Head of caudate nucleus (tissue), 42 donors: Measurements from ENCODE around the gene PERM1.
"Not testable (repeated sequence)": the region's sequence is repeated elsewhere in the genome, so short reads cannot be mapped to it uniquely, and the experiment has no call there.

ENCODE experiments used
- DNase-seq, 42 donors: peaks; one replicate each; pipeline versions ENCODE4 v3.0.0 to v3.0.0-alpha.2; 2020 to 2021; ENCODE audit warnings: mixed read lengths in 7 of 42
- intact Hi-C: fragments of 100-400 bp; cut with DNase I; formaldehyde crosslinking; loops from one replicate; pipeline ENCODE4 v1.15.0; 2022

Gene PERM1

DNA sequence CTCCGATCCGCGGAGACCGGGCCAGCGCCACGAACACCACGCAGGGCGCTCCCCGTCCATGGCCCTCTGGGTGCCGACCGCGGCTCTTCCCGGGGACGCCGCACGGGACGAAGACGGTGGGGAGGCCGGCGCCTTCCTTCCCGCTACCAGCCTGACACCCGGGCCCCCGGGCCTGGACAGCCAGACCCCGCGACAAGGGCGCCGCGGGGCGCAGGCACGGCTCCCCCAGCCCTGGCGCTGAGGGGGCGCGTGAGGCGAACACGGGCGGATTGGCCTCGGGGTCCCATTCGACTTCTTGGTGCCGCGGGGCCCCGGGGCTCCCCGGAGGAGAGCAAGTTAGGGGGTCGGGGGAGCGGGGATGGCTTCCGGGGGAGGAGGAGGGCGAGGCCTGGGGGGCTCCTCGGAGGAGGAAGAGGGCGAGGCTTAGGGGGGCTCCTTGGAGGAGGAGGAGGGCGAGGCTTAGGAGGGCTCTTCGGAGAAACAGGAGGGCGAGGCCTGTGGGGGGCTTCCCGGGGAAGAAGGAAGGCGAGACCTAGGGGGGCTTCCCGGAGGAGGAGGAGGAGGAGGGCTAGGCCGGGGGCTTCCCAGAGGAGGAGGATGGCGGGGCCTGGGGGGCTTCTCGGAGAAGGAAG is 22.0 kb downstream of the PERM1 start:
- intact Hi-C loops: no loop called here
- no peak for DNase-seq

DNA sequence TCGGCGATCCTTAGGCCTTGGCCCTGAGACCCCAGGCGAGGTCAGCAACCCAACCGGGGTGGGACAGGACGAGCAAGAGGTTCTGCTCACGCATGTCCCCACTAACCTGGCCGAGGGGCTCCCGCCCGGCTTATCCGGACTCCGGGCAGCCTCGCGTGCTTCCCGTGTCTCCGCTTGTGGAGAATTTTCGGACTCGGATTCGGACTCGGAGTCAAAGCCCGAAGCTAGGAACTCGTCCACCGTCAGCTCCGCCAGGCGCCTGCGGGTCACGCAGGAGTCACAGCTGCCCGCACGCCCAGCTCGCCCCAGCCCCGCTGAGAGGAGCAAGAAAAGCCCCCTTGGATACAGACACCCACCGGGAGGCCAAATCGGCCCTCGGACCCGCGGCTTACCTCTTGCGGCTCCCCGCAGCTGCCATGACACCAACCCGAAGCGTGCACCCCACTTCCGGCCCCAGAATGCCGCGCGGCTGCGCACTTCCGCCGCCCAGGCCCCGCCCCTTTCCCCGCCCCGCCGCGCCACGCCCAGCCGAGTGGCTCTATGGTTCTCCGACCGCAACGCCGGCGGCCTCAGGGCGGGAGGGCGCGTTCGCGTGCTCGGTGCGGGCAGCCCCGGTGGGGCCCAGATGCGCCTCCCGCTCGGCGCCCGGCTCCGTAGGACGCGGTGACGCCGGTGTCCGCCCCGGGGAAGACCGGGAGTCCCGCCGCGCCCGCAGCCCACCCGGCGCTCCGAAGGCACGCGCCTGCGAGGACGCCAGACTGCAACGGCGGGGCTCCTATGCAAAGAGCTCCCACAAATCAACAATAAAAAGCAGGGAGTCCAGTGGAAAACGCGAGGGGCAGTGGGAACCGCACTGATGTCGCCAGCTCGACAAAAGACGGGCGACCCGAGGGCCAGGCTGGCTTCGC is 22.8 kb downstream of the PERM1 start, which contains the start of gene NOC2L:
NOC2L (minus strand) TSS at position 434 of the 908 bp plus-strand sequence; CDS start at position 418, 16 bp downstream.
- peak; percentile 79 to 97 (median 94) for DNase-seq
- intact Hi-C loops: no loop called here

DNA sequence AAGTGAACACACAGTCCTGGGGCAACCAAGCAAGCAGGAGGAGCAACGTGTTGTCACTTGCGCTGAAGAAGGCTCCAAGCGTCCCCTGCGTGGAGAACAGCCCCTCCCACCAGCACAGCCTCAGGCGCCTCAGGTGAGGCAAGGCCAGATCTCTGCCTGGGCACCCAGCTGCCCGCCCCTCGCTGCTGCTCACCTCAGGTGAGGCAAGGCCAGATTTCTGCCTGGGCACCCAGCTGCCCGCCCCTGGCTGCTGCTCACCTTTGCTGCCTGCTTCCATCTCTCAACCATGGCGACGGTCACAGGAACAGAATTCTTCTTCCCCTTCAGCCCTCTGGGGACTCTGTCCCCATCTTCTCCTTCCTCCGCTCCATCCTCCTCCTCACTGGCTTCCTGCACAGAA is 25.3 kb downstream of the PERM1 start:
- intact Hi-C loops: no loop called here
- no peak for DNase-seq

DNA sequence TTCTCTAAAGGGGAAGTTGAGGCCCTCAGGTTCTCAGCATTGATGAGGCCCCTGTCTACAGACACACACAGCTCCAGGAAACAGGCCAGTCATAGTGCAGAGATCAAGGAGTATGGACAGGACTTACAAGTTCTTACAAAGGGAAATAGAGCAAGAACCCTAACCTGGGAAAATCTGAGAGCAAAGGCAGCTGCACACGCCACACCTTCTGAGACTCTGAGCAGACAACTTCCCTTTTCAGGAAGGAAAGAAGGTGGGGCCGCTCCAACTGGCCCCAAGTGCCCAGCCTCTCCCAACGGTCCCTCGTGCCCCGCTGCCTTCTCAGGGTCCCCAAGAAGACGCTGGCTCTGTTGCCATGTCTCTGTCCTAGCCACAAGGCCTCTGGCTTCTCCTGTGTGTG is 26.4 kb downstream of the PERM1 start:
- no peak for DNase-seq
- intact Hi-C loops: no loop called here

DNA sequence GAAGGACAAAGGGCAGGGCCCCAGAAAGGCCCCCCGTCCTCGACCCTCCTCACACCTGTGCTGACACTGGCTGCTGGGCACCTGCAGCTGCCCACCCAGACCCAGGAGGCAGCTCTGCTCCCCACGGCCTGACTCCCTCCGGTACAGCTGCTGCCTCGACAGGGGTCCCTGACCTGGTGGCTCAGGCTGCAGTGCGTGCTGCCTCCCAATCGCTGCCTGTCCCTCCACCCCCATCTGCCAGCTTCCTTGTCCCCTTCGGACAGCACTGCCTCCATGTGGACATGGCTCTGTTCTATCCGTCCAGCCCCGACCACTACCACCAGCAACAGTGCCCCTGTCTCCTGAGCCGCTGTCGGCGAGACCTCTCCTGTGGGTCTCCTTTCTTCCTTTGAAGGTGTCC is 27.0 kb downstream of the PERM1 start:
- intact Hi-C loops: no loop called here
- DNase-seq: no peak

DNA sequence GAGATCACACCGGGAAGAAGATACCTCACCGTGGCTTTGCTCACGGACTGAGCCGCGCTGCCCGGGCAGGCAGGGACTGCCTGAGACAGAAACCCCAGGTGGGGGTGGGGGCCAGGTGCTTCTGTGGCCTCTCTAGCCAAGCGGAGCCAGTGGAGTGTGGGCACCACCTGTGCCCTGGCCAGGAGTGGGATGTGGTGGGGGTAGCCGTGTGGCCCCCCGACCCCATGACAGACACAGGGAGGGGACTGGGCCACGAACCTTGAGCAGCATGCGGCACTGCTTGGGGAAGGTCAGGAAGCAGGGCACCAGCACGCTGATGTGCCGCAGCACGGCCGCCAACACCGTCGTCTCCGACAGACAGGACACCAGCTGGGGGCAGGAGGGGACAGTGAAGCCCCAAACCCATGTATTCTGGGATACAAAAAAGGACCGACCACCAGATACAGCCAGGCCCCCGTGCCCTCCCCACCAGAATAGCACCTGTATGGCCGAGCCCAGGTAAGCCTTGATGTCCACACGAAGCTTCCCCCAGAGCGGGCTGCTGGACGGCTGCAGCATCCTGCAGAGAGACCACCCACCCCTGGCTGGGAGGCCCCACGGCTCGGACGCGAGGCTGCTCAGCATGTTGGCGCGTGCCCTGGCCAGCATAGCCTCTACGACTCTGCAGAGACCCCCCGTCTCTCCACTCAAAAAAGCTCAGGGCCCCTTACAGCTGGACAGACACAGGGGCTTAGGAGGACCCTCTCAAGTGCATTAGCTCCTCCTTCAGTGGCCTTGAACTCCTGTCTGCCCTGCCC is 28.2 kb downstream of the PERM1 start:
- intact Hi-C loops: no loop called here
- no peak for DNase-seq

DNA sequence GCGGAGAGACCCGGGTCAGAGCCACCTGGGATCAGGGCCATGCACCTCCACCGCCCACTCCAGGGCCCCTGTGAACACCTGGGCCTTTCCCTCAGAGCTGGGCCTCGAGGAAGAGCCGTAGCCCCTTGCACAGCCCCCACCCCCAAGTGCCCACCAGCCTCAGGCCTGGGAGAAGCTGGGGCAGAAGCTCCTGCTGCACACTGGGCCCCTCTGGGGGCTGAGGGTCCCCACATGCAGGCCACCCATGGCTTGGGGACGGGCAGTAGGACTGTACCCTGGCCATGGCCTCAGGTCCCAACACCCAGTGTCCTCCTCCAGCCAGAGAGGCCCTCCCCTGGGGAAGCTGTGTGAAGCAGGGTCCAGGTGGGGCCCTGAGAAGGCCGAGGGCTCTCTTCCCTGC is 29.3 kb downstream of the PERM1 start:
- no peak for DNase-seq
- intact Hi-C loops: no loop called here

DNA sequence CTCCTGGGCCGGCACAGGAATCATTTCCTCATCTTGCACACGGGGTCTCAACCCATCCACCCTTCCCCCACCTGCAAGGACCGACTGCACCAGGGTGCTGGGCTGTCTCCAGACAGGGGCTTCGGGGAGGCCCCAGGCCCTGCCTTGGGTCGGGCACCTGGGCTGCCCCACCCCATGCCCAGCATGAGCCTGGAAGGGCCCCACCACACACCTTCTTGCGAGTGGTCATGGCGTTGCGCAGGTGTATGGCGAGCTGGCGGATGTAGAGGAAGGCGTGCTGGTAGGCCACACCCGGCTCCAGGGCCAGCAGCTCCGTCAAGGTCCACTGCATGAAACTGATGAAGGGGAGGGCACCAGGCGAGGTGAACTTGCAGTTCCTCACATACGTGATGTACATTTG is 29.7 kb downstream of the PERM1 start:
- intact Hi-C loops: no loop called here
- DNase-seq: no peak

DNA sequence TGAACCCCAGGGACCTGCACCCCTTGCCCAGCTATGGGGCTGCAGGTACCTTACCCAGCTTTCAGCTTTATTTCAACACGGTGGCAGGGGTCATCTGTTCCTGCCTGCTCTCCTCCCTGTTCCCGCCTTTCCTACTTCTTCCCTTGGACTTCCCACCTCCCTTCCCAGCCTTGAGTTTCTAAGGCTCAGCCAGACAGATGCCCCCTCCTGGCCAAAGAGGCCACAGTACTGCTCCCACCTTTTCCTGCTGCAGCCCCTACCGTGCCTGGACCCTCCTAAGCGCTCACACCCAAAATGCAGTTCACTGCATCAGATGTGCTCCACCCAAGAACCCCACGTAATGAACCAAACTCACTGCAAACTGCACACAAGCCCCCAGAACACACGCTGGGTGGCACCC is 30.5 kb downstream of the PERM1 start:
- intact Hi-C loops: no loop called here
- no peak for DNase-seq

DNA sequence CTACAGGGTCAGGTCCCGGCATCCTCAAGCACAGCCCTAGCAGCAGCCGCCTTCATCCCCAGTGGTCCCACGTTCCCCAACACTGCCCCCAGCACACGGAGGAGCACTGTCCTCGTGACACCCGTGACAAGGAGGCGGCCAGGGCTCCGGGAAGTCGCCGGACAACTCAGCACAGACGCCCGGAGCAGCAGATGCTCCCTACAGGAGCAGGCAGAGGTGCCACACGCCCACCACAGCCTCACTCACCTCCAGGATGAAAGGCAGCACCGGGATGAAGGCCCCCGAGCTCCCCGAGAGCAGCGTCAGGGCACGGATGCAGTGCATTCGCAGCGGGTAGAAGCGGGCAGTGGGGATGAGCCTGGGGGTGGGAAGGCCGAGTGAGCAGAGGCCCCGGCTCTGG is 31.0 kb downstream of the PERM1 start:
- intact Hi-C loops: no loop called here
- no peak for DNase-seq

DNA sequence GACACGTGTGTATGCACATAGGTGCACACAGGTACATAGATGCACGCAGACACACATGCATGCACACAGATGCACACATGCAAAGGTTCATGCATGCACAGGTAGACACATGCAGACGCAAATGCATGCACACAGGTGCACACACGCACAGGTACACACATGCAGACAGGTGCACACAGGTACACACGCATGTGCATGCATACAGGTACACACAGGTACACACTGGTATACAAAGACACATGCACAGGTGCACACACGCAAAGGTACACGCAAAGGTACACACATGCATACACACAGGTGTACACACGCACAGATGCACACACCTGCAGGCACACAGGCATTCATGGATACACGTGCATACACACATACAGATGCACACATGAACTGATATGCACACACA is 31.6 kb downstream of the PERM1 start:
- no peak for DNase-seq
- intact Hi-C loops: no loop called here

DNA sequence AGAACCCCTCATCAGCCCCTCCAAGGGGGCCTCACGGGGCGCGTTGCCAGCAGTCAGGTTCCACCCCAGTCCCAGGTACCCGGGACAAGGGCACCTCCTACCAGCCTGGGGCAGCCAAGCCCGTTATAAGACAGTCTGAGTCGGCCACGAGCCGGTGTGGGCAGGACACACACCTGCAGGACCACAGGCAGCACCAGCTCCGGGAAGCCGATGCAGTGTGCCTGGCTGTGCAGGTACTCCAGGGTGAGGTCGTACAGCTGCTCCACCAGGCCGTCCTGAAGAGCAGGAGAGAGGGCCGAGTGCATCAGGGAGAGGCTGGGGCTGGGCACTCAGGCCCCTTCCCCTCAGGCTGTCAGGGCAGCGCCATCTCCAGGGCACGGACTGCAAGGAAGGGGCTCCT is 33.9 kb downstream of the PERM1 start:
- intact Hi-C loops: no loop called here
- DNase-seq: no peak

DNA sequence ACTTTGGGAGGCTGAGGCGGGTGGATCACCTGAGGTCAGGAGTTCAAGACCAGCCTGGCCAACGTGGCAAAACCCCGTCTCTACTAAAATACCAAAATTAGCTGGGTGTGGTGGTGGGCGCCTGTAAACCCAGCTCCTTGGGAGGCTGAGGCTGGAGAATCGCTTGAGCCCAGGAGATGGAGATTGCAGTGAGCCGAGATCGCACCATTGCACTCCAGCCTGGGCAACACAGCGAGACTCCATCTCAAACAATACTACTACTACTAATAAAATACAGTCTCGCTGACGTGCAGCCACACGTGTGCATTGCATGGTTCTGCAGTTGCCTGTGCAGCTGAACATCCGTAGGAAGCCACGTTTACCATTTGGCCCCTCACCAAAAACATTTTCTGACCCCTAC is 35.1 kb downstream of the PERM1 start:
- intact Hi-C loops, DNase-seq: not testable (repeated sequence)

DNA sequence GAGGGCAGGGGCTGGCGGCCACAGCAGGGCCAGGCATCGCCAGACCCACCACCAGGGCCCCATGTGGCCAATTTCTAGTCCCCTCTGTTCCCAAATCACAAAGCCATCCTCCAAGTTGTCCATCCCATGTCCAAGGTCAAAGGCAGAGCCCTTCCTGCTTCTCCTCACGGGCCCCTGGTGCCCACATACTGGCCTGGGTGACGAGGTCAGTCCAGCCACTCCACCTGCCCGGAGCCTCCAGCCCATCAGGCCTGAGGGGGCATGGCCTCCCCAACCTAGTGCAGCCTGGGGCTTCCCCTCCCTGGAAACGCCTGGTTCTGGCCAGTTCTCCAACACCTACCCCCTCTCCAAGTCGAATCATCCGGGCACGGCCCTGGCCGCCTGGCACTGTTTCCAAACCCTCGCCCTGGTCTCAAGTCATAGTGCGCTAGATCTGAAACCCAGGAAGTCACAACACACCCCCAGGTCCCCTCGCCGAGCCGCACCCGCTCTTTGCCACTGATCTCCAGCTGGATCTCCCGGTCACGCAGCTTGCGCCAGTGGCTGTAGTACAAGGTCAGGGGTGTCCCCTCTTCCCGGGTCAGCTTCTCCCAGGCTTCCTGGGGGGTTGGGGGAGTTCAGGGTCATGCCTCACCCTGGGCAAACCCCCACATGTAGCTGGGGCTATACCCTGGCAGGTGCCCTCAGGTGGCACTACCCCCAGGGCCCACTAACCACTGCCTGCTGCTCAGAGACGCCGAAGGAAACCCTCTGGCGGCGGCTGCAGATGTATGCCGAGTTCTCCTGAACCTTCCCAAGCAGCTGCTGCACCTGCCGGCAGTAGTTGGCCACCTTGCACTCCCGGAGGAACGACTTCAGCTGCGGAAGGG is 36.0 kb downstream of the PERM1 start:
- intact Hi-C loops: no loop called here
- no peak for DNase-seq

DNA sequence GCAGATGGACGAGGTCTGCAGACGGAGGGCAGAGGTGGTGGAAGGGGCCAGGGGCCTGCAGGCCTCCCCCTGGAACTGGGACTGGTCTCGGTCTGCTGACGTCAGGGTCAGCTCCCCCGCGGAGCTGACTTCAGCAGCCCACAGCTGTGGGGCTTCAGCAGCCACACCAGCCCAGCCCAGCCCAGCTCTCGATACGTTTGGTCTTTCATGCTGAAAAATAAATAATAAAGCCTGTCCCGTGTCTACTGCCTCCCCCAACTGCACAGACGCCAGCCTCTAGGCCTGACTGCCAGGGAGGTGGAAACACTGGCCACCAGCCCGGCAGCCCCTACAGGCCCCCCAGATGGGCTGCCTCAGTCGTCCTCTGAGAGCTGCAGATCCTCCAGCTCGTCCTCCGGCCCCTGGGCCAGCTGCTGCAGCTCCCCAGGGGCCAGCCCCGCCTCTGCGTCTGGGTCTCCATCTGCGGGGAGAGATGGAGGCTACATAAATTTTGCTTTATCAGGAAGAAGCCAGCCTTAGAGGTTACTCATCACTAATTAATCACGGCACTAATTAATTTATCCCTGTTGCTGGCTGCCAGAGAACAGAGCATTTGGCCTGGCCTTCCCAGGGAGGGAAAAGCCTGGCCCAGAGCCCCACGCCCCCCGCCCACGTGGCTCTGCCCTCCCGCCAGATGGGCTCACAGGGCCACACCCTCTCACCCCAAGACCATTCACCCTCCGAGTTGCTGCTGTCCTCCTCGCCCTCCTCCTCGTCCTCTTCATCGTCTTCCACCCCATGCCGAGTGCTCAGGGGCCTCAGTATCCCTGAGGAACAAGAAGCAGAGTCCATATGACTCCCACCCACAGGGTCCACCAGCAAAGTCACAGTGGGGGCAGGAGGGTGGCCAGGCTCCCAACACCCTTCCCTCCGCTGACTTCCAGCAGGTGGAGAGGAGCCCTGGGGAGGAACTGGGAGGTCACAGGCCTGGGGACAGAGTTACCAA is 37.3 kb downstream of the PERM1 start:
- intact Hi-C loops: no loop called here
- DNase-seq: no peak

DNA sequence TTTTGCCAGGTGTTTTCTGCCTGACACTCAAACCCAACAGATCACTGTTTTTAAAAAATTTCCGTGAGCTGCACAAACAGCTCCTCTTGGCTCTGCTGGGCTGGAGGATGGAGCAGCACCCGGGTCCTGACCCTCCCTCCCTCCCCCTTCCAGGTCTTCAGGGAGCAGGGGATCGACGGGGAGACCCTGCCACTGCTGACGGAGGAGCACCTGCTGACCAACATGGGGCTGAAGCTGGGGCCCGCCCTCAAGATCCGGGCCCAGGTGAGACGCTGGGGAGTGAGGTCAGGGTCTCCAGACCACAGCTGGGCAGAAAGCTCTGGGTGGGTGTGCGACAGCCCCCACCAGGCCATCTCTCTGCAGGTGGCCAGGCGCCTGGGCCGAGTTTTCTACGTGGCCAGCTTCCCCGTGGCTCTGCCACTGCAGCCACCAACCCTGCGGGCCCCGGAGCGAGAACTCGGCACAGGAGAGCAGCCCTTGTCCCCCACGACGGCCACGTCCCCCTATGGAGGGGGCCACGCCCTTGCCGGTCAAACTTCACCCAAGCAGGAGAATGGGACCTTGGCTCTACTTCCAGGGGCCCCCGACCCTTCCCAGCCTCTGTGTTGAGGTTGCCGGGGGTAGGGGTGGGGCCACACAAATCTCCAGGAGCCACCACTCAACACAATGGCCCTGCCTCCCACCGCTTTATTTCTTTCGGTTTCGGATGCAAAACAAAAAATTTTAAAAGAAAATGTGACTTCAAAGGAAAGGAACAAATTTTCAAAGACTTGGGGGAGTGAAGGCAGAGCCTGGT is 38.1 kb downstream of the PERM1 start:
- no peak for DNase-seq

More for the DNA sequence above, 38.1 kb downstream of the PERM1 start:
- intact Hi-C loops: no loop called here
